HG03439 (cell line): ENCODE data around the gene WASF2.
"Not testable (repeated sequence)": the region's sequence is repeated elsewhere in the genome, so short reads cannot be mapped to it uniquely, and the experiment has no call there.

ENCODE experiments used
- ATAC-seq: cut with Tn5 transposase; IDR thresholded peaks from one replicate; pipeline ENCODE4 v1.9.1; 2021; ENCODE audit warnings: mild to moderate bottlenecking, moderate library complexity; ENCODE audit not compliant: unreplicated experiment

WASF2 gene

DNA sequence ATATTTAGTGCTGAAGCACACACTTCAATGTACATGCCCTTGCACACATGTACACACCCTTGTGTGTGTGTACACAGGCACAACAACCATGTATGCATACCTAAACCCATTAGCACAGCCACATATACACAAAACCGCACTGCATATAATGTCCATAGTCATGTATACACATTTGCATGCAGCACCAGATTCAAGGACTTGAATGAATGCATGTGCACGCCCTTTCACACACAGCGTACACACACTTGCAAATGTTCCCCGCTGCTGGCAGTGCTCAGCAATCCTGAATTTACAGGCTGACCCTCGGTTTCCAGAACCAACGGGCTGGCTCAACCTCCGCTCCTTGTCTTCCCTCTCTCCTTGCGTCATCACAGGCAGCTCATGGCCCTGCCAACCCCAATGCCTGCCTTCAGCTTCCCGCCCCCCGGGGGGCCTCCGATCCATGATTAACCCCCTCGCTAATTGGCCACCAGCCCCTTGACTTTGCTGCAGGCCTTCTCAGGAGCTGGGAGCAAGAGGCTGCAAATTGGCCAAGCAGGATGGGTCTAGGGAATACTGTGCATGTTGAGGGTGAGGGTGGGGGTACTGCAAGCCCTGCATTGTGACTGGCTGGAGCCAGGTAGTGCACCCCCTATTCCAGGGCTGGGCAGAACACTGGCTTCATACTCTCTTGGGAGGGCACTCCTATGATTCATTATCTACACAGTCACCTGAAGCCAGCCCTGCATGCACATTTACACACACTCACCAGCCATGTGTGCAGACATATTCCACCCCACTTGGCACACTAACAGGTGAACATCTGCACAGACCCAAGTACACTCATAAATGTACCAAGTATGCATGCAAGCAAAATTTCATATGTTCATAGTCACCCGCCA lies 89.6 kb downstream of the WASF2 start:
- ATAC-seq = no peak

DNA sequence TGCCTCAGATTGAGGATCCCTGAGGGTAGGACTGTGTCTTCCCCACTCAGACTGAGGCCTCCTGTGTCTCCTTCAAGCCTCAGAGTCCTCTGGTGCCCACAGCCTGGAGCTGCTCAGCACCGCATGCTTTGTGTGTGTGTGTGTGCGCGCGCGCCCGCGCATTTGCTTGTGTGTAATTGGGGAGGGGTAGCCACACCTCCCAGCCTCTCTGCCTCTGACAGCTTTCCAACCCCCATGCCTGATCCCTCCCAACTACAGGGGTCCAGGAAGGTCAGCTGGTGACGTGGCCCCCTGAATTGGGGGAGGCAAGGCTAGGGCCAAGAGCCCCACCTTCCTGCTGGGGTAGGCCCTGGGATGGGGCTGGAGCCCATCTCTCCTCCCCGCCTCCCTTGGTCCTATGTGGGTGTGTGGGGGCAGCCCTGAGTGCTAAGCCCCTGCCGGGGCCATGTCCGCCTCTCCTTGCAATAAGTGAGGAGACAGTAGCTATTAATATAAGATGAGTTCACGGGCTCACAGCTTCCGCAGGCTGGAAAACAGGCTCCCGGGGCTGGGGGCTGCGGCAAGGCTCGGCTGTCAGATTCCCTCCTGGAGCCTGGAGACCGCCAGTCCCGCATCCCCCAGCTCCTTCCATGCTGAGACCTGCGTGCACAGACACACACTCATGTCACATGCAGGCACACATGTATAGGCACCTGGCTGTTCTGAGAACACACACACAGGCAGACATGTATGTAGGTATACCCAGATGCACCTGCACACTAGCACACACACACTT lies 90.5 kb downstream of the WASF2 start:
- ATAC-seq = no peak

DNA sequence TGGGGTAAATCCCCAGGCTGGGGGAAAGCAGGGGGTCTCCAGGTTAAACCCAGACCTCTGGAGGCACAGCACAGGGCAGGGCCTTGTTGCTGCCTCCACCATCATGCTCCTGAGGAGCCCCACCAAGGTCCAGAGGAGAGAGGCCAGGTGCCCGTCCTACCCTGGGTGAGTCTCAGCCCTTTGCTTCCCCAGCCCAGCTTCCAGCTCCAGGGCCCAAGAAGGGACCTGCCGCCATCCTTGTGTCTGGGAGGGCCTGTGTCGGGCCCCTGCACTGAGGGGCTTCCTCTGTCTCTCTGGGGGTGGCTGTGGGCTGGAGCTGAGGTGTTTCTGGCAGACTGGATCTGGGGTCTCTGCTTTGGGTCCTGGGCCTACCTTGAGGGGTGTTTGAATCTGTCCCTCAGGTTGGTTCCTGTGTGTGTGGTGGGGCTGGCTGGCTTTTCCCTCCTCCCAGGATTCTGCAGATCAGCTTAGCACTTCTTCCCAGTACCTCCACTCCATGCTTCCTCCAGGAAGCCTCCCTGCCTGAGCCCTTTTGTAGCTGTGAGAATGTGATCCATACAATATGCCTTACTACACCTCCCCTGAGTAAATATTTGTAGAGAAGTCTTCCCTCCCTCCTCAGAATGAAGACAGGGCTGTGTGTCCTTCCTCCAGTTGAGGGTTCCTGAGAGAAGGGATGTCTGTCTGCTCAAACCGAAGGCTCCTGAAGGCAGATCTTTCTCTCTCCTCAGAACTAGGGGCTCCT lies 91.4 kb downstream of the WASF2 start:
- ATAC-seq = no peak

DNA sequence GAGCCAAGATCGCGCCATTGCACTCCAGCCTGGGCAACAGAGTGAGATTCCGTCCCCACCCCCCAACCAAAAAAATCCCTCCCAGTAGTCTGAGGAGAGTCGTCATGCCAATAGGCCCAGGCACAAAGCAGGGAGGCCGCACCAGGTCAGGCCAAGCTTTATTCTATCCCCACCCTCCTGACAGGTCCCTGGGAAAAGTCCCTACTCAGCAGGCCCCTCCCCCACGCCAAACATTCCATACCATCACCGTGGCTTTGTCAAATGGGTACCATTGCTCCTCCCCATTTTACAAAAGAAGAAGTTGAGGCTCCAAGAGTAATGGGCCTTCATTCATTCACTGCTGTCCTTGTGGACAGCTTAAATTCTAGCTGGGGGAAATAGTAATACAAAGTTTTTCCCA lies 92.2 kb downstream of the WASF2 start:
- ATAC-seq = no peak

DNA sequence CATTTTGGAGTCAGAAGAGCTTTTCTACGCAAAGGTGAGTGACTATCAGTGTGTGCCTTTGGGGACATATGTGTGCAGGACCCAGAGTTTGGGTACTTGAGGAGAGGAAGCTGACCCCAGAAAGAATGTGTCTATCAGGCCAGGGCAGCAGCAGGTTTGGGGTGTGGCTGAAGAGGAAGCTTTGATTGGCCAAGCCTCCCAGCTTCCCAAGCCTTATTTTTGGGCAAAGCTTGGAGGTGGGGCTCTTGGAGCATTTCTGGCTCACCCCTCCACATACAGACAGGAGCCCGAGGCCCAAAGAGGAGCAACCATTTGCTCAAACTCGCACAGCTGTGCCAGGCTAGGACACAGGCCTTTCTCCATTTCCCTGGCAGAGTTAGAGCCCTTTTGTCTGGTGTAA lies 92.9 kb downstream of the WASF2 start:
- no peak for ATAC-seq

DNA sequence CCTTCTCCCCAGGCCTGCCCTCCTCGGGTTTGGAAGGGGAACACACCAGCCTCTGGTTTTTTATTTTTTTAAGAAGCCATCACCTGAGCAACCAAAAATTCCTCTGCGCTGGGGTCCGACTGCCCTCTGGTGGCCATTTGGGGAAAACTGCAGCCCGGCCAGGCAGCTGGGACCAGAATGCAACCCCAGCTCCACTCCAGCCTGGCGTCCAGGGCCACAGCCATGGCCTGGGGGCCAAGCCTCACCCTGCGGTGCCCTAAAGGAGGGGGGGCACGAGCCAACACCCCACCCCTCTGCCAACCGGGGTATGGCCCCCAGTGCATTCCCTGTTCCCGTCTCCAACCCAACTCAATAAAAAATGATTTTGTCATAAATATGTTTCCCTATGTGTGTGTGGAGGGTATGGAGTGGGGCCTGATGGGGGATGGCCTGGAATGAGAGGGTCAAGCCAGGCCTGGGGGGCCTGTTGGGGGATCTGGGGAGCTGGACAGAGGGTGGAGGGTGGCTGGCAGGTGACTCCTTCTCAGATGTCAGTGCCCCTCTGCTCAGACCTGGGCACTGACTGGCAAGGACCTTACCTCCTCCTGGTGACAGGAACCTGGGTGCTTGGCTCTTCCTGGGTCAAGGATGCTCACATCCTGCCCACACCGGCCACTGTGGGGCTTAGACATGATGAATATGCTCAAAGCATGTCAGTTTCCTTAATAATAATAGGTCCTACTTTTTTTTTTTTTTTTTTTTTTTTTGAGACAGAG lies 94.3 kb downstream of the WASF2 start:
- no peak for ATAC-seq

DNA sequence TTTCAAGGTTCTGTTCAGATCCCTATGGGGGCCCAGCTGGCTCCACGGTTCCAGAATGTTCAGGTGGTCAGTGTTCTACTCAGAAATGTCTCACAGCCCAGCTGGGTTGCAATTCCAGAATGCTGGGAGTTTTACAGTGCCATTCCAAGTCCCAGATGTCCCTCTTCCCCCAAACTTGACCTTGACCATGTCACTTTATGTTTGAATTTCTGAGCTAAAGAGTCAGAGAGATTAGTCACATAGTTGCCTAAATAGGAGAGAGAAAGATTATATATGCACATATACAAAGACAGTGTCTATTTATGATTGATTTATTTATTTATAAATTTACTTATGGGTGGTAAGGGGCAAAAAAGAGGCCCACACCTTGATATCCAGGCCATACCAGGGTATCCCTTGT lies 95.0 kb downstream of the WASF2 start:
- ATAC-seq = no peak

DNA sequence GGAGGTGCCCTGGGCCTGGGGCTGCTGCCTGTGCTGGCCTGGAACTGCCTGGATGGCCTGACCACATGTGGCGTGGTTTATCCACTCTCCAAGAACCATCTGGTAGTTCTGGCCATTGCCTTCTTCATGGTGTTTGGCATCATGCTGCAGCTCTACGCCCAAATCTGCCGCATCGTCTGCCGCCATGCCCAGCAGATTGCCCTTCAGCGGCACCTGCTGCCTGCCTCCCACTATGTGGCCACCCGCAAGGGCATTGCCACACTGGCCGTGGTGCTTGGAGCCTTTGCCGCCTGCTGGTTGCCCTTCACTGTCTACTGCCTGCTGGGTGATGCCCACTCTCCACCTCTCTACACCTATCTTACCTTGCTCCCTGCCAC lies 95.7 kb downstream of the WASF2 start:
- ATAC-seq = no peak

DNA sequence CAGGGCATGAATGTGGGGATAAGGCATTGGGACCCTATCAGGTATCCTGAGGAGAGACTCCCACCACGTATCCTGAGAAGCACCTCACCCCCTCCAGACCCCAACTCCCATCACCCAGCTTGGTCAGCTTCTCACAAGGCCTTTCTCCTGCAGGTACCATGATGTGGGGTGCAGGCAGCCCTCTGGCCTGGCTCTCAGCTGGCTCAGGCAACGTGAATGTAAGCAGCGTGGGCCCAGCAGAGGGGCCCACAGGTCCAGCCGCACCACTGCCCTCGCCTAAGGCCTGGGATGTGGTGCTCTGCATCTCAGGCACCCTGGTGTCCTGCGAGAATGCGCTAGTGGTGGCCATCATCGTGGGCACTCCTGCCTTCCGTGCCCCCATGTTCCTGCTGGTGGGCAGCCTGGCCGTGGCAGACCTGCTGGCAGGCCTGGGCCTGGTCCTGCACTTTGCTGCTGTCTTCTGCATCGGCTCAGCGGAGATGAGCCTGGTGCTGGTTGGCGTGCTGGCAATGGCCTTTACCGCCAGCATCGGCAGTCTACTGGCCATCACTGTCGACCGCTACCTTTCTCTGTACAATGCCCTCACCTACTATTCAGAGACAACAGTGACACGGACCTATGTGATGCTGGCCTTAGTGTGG lies 96.2 kb downstream of the WASF2 start:
- no peak for ATAC-seq

DNA sequence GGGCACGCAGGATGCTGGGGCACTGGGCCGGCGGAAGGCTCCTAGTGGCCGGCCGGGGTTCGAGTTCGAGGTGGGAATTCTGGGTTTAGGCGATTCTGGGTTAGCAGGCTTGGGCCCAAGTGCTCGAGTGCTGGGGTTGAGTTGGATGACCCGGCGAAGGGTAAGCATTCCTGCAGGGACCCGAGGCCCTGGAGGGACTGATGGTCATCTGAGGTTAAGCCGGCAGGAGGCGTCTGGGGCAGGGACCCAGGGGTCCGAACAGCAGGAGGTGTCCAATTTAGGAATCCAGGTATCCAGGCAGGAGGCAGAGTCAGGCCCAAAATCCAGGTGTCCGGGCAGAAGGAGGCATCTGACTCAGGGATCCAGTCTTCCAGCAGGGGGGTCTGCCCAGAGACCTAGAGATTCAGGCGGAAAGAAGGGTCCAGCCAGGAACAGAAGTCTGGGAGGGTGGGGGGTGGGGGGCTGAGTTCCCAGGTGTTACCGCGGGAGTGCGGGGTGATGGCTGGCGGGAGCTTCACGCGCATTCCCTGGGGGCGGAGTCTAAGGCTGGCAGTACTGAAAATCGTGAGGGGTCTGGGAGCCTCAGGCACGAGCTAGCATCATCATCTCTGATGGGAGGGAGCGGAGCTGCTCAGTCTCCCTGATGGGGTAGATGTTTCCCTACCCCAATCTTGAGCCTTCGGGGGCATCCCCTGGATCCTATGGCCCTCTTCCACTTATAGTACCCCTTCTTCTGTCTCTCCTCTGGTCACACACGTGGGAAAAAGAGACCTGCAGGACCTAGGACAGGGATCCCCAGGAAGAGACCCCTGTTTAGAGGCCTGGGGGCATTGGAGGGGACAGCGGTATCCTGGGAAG lies 97.0 kb downstream of the WASF2 start:
- no peak for ATAC-seq

DNA sequence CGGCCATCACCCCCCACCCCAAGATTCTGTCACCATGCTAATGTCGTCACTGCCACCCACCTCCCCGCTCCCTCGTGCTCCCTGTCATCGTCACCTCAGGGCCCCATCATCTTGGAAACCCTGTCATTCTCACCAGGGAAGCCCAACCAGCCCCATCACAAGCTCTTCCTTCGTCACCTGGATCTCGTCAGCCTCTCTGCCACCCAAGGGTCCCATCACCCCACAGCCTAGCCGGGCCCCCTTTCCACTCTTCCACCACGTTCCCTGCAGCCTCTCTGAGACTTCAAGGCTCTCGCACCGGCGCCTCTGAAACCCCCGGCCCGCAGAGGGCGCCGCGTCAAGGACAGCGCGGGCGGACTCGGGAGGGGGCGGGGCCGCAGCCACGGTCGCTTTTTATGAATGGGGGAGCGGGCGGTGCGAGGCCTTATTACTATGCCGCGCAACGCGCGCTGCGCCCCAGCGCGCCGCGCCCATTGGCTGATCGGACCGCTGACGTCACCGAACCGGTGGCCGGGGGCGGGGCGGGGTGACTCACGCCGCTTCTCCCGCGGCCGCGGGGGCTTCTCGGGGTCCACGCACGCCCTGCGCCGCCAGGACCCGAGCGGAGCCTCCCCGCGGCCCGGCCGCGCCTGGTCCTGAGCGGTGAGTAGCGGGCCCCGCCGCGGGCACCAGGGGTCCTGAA lies 97.7 kb downstream of the WASF2 start, which contains the start of gene GPR3:
GPR3 (plus strand) TSS at position 527 of the 682 bp plus-strand sequence. CDS start 1,177 bp downstream, outside the sequence.
- ATAC-seq = peak; percentile 68

DNA sequence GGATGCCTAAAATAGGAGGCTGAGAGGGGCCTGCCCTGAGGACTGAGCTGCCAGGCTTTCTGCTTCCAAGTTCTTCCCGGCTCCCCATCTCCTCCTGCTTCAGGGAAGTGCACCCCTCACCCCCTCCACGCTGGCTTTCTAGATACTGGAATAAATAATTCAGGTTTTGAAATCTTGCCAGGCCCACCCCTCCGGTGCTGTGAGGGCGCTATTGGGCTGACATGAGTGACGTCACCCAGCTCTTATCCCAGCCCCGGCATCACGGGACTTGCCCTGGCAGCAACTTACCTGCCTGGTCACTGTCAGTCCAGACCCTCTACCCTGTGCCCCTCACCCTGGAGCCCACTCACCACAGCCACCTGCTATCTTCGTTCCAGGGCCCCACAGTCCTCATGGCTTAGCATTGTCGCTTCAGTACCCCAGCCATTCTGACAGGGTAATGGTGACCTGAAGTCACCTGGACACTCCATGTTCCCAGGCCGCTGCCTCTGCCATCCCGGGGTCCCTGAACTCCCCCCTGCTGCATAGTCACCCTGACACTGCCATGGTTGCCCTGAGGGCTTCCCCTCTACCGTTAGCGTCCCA lies 98.4 kb downstream of the WASF2 start:
- no peak for ATAC-seq

DNA sequence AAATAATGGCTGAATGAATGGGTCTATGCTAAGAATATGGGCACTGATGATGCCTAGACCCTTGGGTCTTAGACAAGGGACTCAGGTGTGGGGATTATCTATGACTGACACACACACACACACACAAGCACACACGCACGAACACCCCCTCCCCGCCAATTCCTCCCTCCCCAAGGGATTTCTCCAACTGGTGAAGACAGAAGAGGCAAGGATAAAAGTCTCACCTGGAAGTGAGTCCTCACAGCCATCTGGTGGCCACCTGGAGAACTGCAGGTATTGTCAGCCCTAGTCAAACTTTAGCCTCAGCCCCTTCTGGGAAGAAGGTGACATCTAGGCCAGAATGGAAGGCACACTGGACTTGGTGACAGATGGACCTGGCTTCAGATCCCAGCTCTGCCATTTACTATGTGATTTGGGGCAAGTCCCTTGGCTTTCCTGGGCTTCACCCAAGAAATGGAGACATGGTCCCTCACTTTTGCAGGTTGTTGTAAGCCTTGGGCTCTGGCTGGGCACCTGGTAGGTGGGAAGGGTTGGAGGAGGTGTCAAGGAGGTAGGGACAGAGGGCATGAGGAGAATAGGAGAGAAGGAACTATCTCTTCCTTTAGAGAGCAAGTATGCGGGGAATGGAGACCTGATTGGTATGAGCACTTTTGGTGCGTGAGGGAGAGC lies 101.5 kb downstream of the WASF2 start:
- ATAC-seq = no peak

DNA sequence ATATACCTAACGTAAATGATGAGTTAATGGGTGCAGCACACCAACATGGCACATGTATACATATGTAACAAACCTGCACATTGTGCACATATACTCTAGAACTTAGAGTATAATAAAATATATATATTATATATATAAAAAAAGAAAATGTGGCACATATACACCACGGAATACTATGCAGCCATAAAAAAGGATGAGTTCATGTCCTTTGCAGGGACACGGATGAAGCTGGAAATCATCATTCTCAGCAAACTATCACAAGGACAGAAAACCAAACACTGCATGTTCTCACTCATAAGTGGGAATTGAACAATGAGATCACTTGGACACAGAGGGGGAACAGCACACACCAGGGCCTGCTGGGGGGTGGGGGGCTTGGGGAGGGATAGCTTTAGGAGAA lies 105.2 kb downstream of the WASF2 start:
- not testable (repeated sequence) for ATAC-seq

DNA sequence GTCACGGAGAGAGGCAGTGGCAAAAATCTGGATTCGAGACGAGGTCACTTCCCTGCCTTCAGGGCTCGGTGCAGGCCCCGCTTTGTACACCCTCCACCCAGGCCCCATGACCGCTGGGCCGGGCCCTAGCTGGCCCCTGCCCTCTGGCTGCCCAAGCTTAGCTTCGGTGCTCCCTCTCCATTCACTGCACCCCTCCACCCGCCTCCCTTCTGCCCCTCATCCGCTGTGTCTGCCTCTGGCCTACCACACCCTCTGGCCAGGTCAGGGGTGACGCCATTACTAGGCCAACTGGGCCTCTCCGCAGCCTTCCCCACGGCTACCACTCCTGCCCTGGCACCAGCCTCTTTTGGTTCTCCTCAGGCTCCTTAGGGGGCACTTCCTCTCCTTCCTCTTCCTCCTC lies 106.3 kb downstream of the WASF2 start:
- ATAC-seq = no peak

DNA sequence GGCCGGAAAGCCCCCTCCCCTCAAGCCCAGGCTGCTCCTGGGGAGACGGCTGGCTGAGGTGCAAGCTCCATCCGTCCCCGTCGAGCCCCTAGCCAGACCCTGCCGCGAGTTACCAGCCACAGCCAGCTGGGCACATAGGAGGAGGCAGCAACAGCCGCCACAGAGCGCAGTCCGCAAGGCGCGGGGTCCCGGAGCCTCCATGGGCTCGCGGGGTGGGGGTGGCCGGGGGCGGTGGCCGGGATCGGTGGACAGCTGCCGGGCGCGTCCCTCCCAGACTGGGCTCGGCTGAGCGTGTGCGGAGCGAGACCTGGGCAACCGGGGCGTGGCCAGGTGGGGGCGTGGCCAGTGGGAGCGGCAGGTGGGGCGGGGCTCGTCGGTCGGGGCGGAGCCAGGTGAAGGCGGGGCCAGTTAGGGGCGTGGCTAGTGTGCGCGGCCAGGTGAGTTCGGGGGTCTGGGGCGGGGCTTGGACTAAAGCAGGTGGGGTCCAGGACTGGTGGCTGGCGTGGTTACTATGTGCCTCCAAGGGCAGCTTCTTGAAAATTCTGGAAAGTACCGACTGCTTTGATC lies 106.8 kb downstream of the WASF2 start, which contains the start of gene CD164L2:
CD164L2 (minus strand) TSS at position 295 of the 567 bp plus-strand sequence; CDS start at position 201, 94 bp downstream.
- no peak for ATAC-seq
